ENCODE results near the gene IFI44.

DNA sequence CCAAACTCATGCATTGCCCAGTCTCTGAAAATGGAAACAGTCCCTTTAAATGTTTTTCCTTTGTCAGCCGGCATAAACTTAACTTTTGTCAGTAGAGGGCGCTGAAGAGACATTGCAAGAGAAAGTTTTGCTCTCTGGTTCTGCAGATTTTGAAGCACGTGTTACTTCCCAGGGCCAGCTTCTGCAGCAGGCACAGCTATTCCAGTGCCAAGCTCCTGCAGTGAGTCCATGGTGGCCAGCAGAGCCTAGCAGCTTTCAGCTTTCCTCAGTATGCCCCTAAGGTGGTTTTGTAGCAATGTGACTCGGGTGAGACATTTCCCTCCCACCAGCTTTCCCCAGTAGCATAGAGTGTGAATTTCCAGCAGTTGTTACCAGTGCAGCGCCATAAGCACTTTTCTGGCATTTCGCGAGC is 32.0 kb upstream of the IFI44 start:
- TF ChIP-seq, protein P1, sequence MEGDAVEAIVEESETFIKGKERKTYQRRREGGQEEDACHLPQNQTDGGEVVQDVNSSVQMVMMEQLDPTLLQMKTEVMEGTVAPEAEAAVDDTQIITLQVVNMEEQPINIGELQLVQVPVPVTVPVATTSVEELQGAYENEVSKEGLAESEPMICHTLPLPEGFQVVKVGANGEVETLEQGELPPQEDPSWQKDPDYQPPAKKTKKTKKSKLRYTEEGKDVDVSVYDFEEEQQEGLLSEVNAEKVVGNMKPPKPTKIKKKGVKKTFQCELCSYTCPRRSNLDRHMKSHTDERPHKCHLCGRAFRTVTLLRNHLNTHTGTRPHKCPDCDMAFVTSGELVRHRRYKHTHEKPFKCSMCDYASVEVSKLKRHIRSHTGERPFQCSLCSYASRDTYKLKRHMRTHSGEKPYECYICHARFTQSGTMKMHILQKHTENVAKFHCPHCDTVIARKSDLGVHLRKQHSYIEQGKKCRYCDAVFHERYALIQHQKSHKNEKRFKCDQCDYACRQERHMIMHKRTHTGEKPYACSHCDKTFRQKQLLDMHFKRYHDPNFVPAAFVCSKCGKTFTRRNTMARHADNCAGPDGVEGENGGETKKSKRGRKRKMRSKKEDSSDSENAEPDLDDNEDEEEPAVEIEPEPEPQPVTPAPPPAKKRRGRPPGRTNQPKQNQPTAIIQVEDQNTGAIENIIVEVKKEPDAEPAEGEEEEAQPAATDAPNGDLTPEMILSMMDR (IDR thresholded peaks at IDR 0.05; ENCODE audit: low read depth, low read length): peak; percentile 65
- no peak for TF ChIP-seq EZH2phosphoT487 (IDR thresholded peaks at IDR 0.05; ENCODE audit: low read depth)

All from OCI-LY3 (cell line).